C4-2B (cell line): ENCODE measurements around the gene AP3D1.
A peak's percentile ranks its signal among the peaks of the same experiment; 100 is the strongest.

Experiments used
- H3K27ac ChIP-seq: fragments of 450-650 bp; 2 replicates; pipeline ENCODE4 v1.5.1; 2017
- ZFX ChIP-seq: fragments of 450-650 bp; IDR thresholded peaks from 2 replicates; pipeline ENCODE4 v1.6.1; 2017
- TF ChIP-seq, protein P1 (sequence below): fragments of 450-650 bp; conservative IDR thresholded peaks from 2 replicates; pipeline ENCODE4 v1.5.1; 2017; ENCODE audit warnings: mild to moderate bottlenecking

The AP3D1 gene

DNA sequence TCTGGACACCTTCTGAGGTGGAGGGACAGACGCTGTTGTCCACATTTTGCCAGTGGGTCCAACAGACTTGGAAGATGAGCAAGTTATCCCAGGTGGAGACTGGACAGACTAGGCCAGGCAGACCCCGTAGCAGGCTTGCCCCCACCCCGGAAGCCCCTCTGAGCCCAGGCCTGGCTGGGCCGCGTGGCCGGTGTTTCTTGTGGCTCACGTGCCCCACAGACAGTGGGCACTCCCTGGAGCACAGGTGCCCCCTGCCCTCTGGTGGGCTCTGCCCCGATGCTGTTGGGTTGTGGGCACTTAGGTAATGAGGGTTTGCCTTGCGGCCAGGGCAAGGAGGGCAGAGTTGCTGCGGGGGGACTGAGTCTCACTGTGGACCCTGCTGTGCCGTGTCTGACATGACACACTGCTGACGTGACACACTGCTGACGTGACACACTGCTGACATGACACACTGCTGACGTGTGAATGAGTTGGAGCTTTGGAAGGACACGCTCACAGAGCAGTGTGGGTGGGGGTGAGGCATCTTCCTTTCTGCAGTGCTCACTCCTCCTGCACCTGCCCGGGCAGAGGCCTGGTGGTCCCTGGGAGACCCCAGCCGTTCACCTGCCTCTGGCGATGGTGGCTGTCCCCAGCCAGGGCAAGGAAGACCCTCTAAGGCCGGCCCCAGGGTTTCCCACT lies 37.5 kb upstream of the AP3D1 start:
- TF ChIP-seq ZFX = no peak
- TF ChIP-seq, protein P1, sequence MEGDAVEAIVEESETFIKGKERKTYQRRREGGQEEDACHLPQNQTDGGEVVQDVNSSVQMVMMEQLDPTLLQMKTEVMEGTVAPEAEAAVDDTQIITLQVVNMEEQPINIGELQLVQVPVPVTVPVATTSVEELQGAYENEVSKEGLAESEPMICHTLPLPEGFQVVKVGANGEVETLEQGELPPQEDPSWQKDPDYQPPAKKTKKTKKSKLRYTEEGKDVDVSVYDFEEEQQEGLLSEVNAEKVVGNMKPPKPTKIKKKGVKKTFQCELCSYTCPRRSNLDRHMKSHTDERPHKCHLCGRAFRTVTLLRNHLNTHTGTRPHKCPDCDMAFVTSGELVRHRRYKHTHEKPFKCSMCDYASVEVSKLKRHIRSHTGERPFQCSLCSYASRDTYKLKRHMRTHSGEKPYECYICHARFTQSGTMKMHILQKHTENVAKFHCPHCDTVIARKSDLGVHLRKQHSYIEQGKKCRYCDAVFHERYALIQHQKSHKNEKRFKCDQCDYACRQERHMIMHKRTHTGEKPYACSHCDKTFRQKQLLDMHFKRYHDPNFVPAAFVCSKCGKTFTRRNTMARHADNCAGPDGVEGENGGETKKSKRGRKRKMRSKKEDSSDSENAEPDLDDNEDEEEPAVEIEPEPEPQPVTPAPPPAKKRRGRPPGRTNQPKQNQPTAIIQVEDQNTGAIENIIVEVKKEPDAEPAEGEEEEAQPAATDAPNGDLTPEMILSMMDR = no peak
- H3K27ac ChIP-seq = no peak overlapping the region

DNA sequence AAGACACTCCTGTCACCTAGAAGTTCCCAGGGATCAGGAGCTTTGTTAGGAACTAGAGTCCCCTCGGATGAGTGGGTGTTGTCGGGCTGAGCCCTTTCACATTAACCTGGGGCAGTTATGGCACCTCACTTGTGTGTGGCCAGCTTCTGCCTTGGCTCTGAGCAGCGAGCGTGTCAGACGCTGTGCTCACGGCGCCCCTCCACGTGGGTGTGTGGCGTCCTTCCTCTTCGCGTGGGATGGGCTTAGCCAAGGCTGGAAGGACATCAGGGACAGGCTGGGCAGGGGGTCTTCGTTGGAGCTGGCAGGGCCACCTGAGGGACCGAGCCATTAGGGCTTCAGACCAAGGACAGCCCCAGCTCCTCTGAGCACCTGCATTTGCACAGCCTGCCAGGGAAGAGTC lies 35.8 kb upstream of the AP3D1 start:
- no peak for TF ChIP-seq ZFX
- TF ChIP-seq, protein P1 = no peak
- H3K27ac ChIP-seq = peak overlapping the region; percentile 62; the same call in 1 of the 2 replicates

DNA sequence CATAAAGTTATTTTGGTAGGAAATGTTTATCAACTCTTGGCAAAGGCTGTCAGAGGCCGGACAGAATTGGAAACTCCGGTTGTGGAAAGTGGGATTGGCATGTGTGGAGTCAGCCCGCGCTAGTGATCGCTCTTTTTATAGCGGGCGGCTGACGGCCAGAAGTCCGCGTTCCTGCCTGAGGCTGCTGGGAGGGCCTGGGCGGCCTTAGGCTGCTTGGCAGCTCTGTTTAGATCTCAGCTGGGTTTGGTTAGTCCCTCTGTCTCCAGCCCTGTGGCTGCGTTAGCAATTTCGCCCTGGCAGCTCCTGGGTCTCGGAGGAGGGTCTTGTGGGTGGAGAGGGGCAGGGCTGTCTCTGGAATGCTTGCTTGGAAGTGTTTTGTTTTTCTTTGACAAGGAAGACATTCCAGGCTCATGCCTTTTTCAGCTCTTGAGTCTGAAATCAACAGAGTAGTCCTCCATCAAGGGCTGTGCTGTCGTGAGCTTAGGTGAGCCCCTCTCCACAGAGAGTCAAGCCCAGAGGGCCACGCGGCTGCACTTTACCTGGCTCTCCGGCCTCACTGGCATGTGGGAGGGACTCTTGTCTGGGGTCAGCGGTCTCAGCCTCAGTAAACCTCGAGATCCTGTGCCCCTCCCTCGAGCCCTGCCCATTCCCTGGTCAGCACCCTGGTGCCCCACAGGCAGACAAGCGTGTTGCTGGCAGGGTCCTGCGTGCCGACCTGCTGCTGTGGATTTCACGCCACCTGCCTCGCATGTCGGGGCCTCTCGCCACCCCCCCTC lies 34.9 kb upstream of the AP3D1 start:
- TF ChIP-seq, protein P1 = no peak
- TF ChIP-seq ZFX = no peak
- peak overlapping the region; percentile 62 for H3K27ac ChIP-seq

DNA sequence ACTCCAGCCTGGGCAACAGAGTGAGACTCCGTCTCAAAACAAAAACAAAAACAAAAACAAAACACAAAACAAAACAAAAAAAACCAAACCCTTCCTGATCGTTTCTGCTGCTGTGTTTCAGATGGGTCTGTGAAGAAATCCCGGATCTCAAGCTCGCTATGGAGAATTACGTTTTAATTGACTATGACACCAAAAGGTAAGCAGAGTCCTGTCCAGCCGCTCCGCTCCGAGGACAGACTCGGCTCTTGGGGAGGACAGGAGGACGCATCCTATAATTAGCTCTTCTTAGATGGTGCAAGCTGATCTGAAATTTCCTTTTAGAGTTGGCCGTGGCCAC lies 34.3 kb upstream of the AP3D1 start:
- TF ChIP-seq, protein P1 = no peak
- no peak for TF ChIP-seq ZFX
- H3K27ac ChIP-seq = peak overlapping the region; percentile 62

DNA sequence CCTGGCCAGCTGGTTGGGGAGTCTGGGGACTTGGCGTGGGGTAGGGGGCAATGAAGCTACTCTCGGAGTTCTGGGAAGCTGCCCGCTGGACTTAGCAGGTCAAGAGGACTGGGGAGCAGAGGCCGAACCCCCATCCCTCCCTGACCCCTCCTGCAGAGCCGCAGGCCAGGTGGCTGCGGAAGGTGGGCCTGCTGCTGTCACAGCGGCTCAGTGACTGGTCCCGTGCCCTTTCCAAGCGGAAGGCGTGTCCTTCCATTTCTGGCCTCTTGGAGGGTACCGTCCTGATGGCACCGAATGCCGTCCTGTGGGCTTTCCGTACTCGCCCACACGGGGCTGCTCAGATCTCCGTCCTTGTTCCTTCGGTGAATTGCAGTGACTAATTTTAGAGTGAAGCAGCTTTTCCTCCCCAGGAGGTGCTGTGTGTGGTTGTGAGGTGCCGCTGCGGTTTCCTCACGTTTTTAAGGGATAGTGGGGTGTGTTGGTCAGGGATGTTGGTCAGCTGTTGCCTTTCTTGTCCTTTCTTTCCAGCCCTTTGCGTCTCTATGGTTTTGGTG lies 33.1 kb upstream of the AP3D1 start:
- TF ChIP-seq, protein P1 = no peak
- TF ChIP-seq ZFX = no peak
- H3K27ac ChIP-seq = peak overlapping the region; percentile 62; the same call in 1 of the 2 replicates

DNA sequence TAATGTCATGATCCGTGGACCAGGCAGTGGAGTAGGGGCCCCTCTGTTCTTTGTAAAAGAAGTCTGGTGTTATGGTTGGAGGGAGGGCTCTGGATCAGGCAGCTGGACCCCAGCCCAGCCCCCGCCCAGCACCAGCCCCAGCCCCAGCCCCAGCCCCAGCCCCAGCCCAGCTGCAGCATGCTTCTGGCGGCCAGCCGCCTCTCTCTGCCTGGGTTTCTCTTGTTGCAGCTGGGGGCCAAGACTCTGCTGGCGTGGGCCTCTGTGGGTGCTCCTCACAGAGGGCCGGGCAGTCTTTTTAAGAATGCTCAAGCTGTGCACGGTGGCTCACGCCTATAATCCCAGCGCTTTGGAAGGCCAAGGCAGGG lies 30.2 kb upstream of the AP3D1 start:
- TF ChIP-seq ZFX = no peak
- TF ChIP-seq, protein P1 = no peak
- H3K27ac ChIP-seq = no peak overlapping the region
